GM23248 (cell line): Measurements from ENCODE around the gene SAMD13. TPM values are rescaled to one million over a fixed set of nuclear protein-coding genes. Genes with fewer than 3 reads are reported as not detected.

Source experiments
- DNase-seq: peaks from one replicate; pipeline ENCODE4 v3.0.0-alpha.2; 2015
- H2AFZ ChIP-seq: fragments of 200-600 bp; sonication (generic); 2 replicates; pipeline ENCODE4 v1.6.1; 2016; ENCODE audit warnings: antibody characterized with exemption
- H3F3A ChIP-seq: fragments of 200-600 bp; sonication (generic); 2 replicates; pipeline ENCODE4 v1.6.1; 2016; ENCODE audit warnings: mild to moderate bottlenecking, antibody characterized with exemption, mixed run types; ENCODE audit not compliant: insufficient read depth
- H3K27ac ChIP-seq: fragments of 200-600 bp; sonication (generic); 2 replicates; pipeline ENCODE4 v1.5.1; 2016; ENCODE audit warnings: mild to moderate bottlenecking
- H3K27me3 ChIP-seq: fragments of 200-600 bp; sonication (generic); replicated peaks from 2 replicates; pipeline ENCODE4 v1.6.1; 2016; ENCODE audit warnings: mild to moderate bottlenecking; ENCODE audit not compliant: insufficient read depth
- H3K36me3 ChIP-seq: fragments of 200-600 bp; sonication (generic); 2 replicates; pipeline ENCODE4 v1.6.1; 2016; ENCODE audit warnings: low read depth, mild to moderate bottlenecking
- H3K4me1 ChIP-seq: fragments of 200-600 bp; sonication (generic); 2 replicates; pipeline ENCODE4 v1.6.1; 2016; ENCODE audit warnings: mild to moderate bottlenecking; ENCODE audit not compliant: insufficient read depth
- H3K4me2 ChIP-seq: fragments of 200-600 bp; sonication (generic); one replicate; pipeline ENCODE4 v1.6.1; 2016; ENCODE audit warnings: mild to moderate bottlenecking; ENCODE audit not compliant: unreplicated experiment
- H3K4me3 ChIP-seq: fragments of 200-600 bp; sonication (generic); 2 replicates; pipeline ENCODE4 v1.5.1; 2016; ENCODE audit warnings: mild to moderate bottlenecking
- H3K79me2 ChIP-seq: fragments of 200-600 bp; sonication (generic); 2 replicates; pipeline ENCODE4 v1.6.1; 2016; ENCODE audit warnings: mild to moderate bottlenecking; ENCODE audit not compliant: insufficient read depth
- H3K9ac ChIP-seq: fragments of 200-600 bp; sonication (generic); 2 replicates; pipeline ENCODE4 v1.6.1; 2016; ENCODE audit warnings: mild to moderate bottlenecking
- H3K9me2 ChIP-seq: fragments of 200-600 bp; sonication (generic); 2 replicates; pipeline ENCODE4 v1.6.1; 2016; ENCODE audit warnings: mixed run types, mild to moderate bottlenecking, moderate library complexity; ENCODE audit not compliant: insufficient read depth
- H3K9me3 ChIP-seq: fragments of 200-600 bp; sonication (generic); one replicate; pipeline ENCODE4 v1.6.1; 2017; ENCODE audit warnings: low read depth
- H4K20me1 ChIP-seq: fragments of 200-600 bp; sonication (generic); 2 replicates; pipeline ENCODE4 v1.6.0; 2016; ENCODE audit not compliant: insufficient read depth
- EZH2 ChIP-seq: fragments of 200-600 bp; sonication (generic); IDR thresholded peaks from 2 replicates; pipeline ENCODE4 v1.6.1; 2018; ENCODE audit warnings: antibody characterized with exemption, mild to moderate bottlenecking; ENCODE audit not compliant: insufficient read depth, poor library complexity, severe bottlenecking
- EZH2phosphoT487 ChIP-seq: fragments of 200-600 bp; sonication (generic); IDR thresholded peaks from 2 replicates; pipeline ENCODE4 v1.6.1; 2018; ENCODE audit warnings: antibody characterized with exemption, moderate library complexity, mild to moderate bottlenecking, low read depth; ENCODE audit not compliant: insufficient read depth
- WGBS, 2 experiments: methylation state at CpG; one replicate each; pipeline ENCODE4 v1.1.6; 2015 to 2017; ENCODE audit warnings: low lambda C conversion rate in 2 of 2, low coverage in 1 of 2; ENCODE audit errors: missing lambda C conversion rate in 2 of 2; 5-methylcytosine and 5-hydroxymethylcytosine counted together
- in situ Hi-C: fragments of 300-500 bp; cut with MboI; formaldehyde crosslinking; loops from 2 replicates; pipeline ENCODE4 v1.15.0; 2020
- polyA plus RNA-seq: library from polyadenylated mRNA; unstranded; fragments of >200 nt; fragmentation: Nextera tagmentation; extraction: Ambion mirVana; gene quantifications from 2 replicates; pipeline ENCODE4 v1.2.1, GENCODE V29; 2016
- total RNA-seq: library from RNA; depleted of rRNA; stranded (reverse); fragments of >200 nt; shearing (Covaris generic); gene quantifications from 2 replicates; pipeline ENCODE4 v1.2.3, GENCODE V29; 2014

The SAMD13 gene
- total and polyA plus RNA-seq, 2 experiments from 2014 or later, result 0.65 to 0.78 TPM

DNA sequence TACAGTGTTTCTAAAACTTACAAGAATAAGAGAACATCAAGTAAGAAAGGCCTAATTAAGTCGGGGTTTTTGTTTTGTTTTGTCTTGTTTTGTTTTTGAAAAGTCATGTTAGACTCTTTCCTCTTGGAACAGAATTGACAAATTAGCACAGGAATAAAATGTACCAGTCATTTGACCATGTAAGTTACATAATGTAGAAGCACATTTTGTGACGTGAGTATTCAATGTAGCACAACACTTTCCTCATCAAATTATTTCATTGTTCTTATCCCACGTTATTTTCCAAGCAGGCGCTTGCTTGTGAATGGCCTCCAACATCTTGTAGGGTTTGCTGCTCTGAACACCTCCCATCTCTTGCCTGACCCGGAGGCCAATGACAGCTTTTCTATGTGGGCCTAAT, 62.1 kb downstream of the SAMD13 start:
- Histone ChIP-seq H3K27ac (no peak overlapping the region), H3K4me1 (peaks cover 29% of the 10 kb centered on the region), H3K79me2 (no peaks in the 10 kb centered on the region), H3K4me3 (no peak overlapping the region), H2AFZ (0 out of 2 replicates have a peak overlapping the region, but pooled peaks have one; percentile 24), H3K36me3 (no peaks in the 10 kb centered on the region), H3K4me2 (no peak overlapping the region), H4K20me1 (no peaks in the 10 kb centered on the region), H3K9me3 (no peaks in the 10 kb centered on the region), H3F3A (peaks cover 30% of the 10 kb centered on the region), H3K27me3 (no peaks in the 10 kb centered on the region), H3K9me2 (no peaks in the 10 kb centered on the region), H3K9ac (no peak overlapping the region)
- in situ Hi-C loops, result no loop called here
- TF ChIP-seq EZH2phosphoT487 (no peak), EZH2 (no peak)
- DNase-seq, result no peak
- 43 to 56% methylated on average over 5 of the region's 5 CpGs for whole genome bisulfite sequencing, 2 experiments

DNA sequence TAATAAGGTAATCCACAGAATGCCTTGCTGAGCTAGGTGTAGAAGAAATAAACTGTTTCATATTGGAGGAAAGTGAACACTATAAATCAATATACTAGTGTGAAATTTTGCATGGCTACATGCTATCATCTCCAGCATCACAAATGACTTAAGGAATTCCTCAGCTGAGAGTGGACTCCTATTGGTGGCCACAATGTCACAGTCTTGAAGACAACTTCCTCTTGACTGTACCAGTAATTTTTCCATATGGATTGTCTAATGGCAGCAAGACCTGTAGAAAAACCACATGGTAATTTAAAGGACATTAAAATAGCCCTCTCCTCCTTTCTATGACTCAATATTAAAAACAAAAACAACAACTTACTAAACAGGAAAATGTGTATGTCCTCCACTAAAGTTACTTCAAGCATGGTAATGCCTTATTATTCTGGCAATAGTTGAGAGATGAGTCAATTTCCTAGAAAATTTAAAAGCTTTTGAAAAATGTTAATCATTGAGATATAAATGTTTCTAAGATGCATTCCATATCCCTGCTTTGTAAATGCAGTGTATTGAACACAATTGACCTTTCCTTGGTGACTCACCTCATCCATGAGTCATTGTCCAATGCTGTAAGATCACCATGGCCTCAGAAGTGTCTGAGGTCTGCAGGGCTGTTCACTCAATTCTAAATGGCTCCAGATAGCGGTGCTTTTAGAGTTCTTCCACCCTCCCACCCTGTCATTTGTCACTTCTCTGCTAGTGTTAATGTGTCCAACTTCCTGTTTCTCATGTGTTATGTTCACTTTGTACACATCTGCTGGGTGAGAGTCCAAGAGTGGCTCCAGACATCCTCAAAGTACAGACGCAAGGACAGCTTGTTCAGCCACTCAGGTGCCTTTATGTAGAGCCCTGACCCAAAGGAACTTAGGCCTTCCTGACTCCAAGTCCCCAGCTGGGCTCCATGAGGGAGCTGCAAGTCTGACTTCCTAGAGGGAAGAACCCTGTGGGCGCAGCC, 64.0 kb downstream of the SAMD13 start:
- no peaks in the 10 kb centered on the region for H3K27me3 ChIP-seq
- H4K20me1 ChIP-seq, result no peaks in the 10 kb centered on the region
- H3K9me2 ChIP-seq, result no peaks in the 10 kb centered on the region
- WGBS, 2 experiments, result 31 to 33% methylated on average over 3 of the region's 3 CpGs
- peak overlapping the region; percentile 47 for H3K27ac ChIP-seq
- H3K4me3 ChIP-seq, result no peak overlapping the region
- H3K79me2 ChIP-seq, result no peaks in the 10 kb centered on the region
- peaks cover 30% of the 10 kb centered on the region for H3F3A ChIP-seq
- H2AFZ ChIP-seq, result no peak overlapping the region
- H3K4me1 ChIP-seq, result peaks cover 30% of the 10 kb centered on the region
- in situ Hi-C loops, result no loop called here
- peak; percentile 95 for DNase-seq
- H3K36me3 ChIP-seq, result no peaks in the 10 kb centered on the region
- H3K4me2 ChIP-seq, result peak overlapping the region; percentile 55
- TF ChIP-seq EZH2phosphoT487 (peak; percentile 69; the same call in 1 of the 2 replicates), EZH2 (no peak)
- no peak overlapping the region for H3K9ac ChIP-seq
- no peaks in the 10 kb centered on the region for H3K9me3 ChIP-seq

DNA sequence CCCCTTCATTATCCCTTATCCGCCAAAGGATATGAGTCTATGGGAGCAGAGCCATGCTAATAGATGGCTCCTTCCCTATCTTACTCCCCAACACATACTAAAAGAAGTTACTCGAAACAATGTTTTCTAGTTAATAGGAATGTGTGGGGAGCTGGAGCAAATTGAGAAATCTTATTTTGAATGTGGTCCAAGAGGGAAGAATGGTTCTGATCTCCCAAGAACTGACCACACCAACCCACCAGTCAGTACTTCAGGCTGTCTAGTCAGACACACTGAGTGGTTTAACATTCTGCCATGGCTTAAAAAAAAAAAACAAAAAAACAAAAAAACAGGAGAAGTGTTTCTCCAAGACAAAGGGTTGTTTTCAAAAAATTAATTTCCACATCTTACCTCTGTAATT, 65.3 kb downstream of the SAMD13 start:
- Histone ChIP-seq H3K4me1 (peaks cover 41% of the 10 kb centered on the region), H3K27ac (peak overlapping the region; percentile 47; the same call in 1 of the 2 replicates), H4K20me1 (no peaks in the 10 kb centered on the region), H3K79me2 (no peaks in the 10 kb centered on the region), H3K4me3 (no peak overlapping the region), H2AFZ (no peak overlapping the region), H3K4me2 (peak overlapping the region; percentile 32), H3K36me3 (no peaks in the 10 kb centered on the region), H3K9me3 (no peaks in the 10 kb centered on the region), H3F3A (peaks cover 30% of the 10 kb centered on the region), H3K9ac (no peak overlapping the region), H3K27me3 (no peaks in the 10 kb centered on the region), H3K9me2 (no peaks in the 10 kb centered on the region)
- no peak for TF ChIP-seq EZH2
- TF ChIP-seq EZH2phosphoT487, result no peak
- WGBS, 2 experiments, result 50% methylated on average over 2 of the region's 2 CpGs
- in situ Hi-C loops, result no loop called here
- peak; percentile 71 for DNase-seq

DNA sequence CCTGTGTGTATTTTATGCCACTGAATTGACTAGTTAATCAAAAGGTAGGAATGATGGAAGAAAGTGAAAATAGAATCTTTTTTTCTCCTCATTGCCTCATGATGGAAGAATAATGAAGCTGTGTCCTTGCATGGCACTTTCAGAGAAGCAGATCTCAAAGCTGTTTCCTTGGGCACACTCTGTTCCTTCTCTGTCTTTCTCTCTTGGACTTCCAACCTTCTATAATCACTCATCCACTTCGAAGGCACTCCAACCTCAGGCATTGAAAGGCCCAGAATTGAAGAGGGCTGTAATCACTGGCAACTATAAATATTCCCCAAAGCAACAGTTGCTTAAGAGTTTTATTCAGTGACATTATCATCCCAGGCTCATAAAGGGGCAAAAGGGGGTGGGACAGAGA, 65.7 kb downstream of the SAMD13 start:
- in situ Hi-C loops, result no loop called here
- H4K20me1 ChIP-seq, result no peaks in the 10 kb centered on the region
- peaks cover 37% of the 10 kb centered on the region for H3K4me1 ChIP-seq
- no peak overlapping the region for H3K4me3 ChIP-seq
- H3K9me2 ChIP-seq, result no peaks in the 10 kb centered on the region
- no peak for DNase-seq
- no peaks in the 10 kb centered on the region for H3K79me2 ChIP-seq
- H3K4me2 ChIP-seq, result peak overlapping the region; percentile 32
- H3K9me3 ChIP-seq, result no peaks in the 10 kb centered on the region
- H3K27ac ChIP-seq, result no peak overlapping the region
- no peak overlapping the region for H3K9ac ChIP-seq
- no peaks in the 10 kb centered on the region for H3K27me3 ChIP-seq
- no peaks in the 10 kb centered on the region for H3K36me3 ChIP-seq
- H3F3A ChIP-seq, result peaks cover 30% of the 10 kb centered on the region
- TF ChIP-seq EZH2phosphoT487 (no peak), EZH2 (no peak)
- H2AFZ ChIP-seq, result no peak overlapping the region
- 7 to 30% methylated on average over 1 of the region's 1 CpG for WGBS, 2 experiments
